H9 (cell line): Measurements from ENCODE around the gene GRIK4. TPM values are rescaled to one million over a fixed set of nuclear protein-coding genes. Genes with fewer than 3 reads are reported as not detected.

Experiments used
- DNase-seq: peaks from one replicate; pipeline ENCODE4 v3.0.0-alpha.2; 2017
- H2AFZ ChIP-seq: one replicate; pipeline ENCODE4 v1.6.1; 2013; ENCODE audit warnings: mild to moderate bottlenecking, low read length, control low read depth, moderate library complexity
- H2AK5ac ChIP-seq: 2 replicates; pipeline ENCODE4 v1.6.1; 2013; ENCODE audit warnings: low read length, control low read depth, mixed read lengths; ENCODE audit not compliant: insufficient read length
- H2BK120ac ChIP-seq: one replicate; pipeline ENCODE4 v1.6.1; 2013; ENCODE audit warnings: low read depth, mild to moderate bottlenecking, low read length, control low read depth, inconsistent platforms; ENCODE audit not compliant: poor library complexity, severe bottlenecking
- H2BK12ac ChIP-seq: 2 replicates; pipeline ENCODE4 v1.6.1; 2013; ENCODE audit warnings: low read length, control low read depth, mixed read lengths, low read depth; ENCODE audit not compliant: insufficient read length
- H2BK15ac ChIP-seq: 2 replicates; pipeline ENCODE4 v1.6.1; 2013; ENCODE audit warnings: low read depth, low read length, control low read depth
- H2BK20ac ChIP-seq: one replicate; pipeline ENCODE4 v1.6.1; 2013; ENCODE audit warnings: low read depth, mild to moderate bottlenecking, low read length, control low read depth, inconsistent platforms; ENCODE audit not compliant: poor library complexity, severe bottlenecking
- H2BK5ac ChIP-seq: 2 replicates; pipeline ENCODE4 v1.6.1; 2013; ENCODE audit warnings: low read length, control low read depth, mixed read lengths; ENCODE audit not compliant: insufficient read length
- H3K14ac ChIP-seq: 2 replicates; pipeline ENCODE4 v1.6.1; 2013; ENCODE audit warnings: low read length, control low read depth; ENCODE audit not compliant: insufficient read depth
- H3K18ac ChIP-seq: 2 replicates; pipeline ENCODE4 v1.6.1; 2013; ENCODE audit warnings: low read depth, mild to moderate bottlenecking, mixed read lengths, low read length, control low read depth; ENCODE audit not compliant: insufficient read length
- H3K23ac ChIP-seq: 2 replicates; pipeline ENCODE4 v1.6.1; 2013; ENCODE audit warnings: low read length, control low read depth, mixed read lengths, low read depth; ENCODE audit not compliant: insufficient read length
- H3K23me2 ChIP-seq: 2 replicates; pipeline ENCODE4 v1.6.1; 2013; ENCODE audit warnings: low read depth, mild to moderate bottlenecking, mixed read lengths, low read length, control low read depth; ENCODE audit not compliant: insufficient read length, poor library complexity, severe bottlenecking
- H3K27ac ChIP-seq: 2 replicates; pipeline ENCODE4 v1.5.1; 2013; ENCODE audit warnings: low read length, control low read depth, mixed read lengths, low read depth; ENCODE audit not compliant: insufficient read length
- H3K27me3 ChIP-seq: 2 replicates; pipeline ENCODE4 v1.6.1; 2013; ENCODE audit warnings: low read length, control low read depth, inconsistent platforms; ENCODE audit not compliant: insufficient read depth
- H3K4ac ChIP-seq: 2 replicates; pipeline ENCODE4 v1.6.1; 2013; ENCODE audit warnings: low read depth, mild to moderate bottlenecking, control low read depth, inconsistent platforms, low read length, moderate library complexity
- H3K4me1 ChIP-seq: 2 replicates; pipeline ENCODE4 v1.6.1; 2013; ENCODE audit warnings: low read length, control low read depth, inconsistent platforms; ENCODE audit not compliant: insufficient read depth
- H3K4me2 ChIP-seq: 2 replicates; pipeline ENCODE4 v1.6.1; 2013; ENCODE audit warnings: low read length, control low read depth, mixed read lengths; ENCODE audit not compliant: insufficient read length, insufficient read depth
- H3K56ac ChIP-seq: 2 replicates; pipeline ENCODE4 v1.6.1; 2013; ENCODE audit warnings: low read depth, mild to moderate bottlenecking, mixed read lengths, low read length, control low read depth; ENCODE audit not compliant: insufficient read length
- H3K79me1 ChIP-seq: 2 replicates; pipeline ENCODE4 v1.6.1; 2013; ENCODE audit warnings: low read depth, mild to moderate bottlenecking, moderate library complexity, low read length, control low read depth, inconsistent platforms; ENCODE audit not compliant: insufficient read depth, poor library complexity, severe bottlenecking
- H3K79me2 ChIP-seq: 2 replicates; pipeline ENCODE4 v1.6.1; 2013; ENCODE audit warnings: low read length, control low read depth, inconsistent platforms; ENCODE audit not compliant: insufficient read depth
- H3K9ac ChIP-seq: 2 replicates; pipeline ENCODE4 v1.6.1; 2013; ENCODE audit warnings: low read length, control low read depth, mixed read lengths; ENCODE audit not compliant: insufficient read length; ENCODE audit errors: extremely low read depth
- H3K9me3 ChIP-seq: one replicate; pipeline ENCODE4 v1.6.1; 2013; ENCODE audit warnings: low read depth, low read length, inconsistent platforms; ENCODE audit not compliant: control insufficient read depth
- H3T11ph ChIP-seq: one replicate; pipeline ENCODE4 v1.6.1; 2013; ENCODE audit warnings: mild to moderate bottlenecking, low read length, control low read depth, inconsistent platforms
- H4K20me1 ChIP-seq: one replicate; pipeline ENCODE4 v1.6.1; 2013; ENCODE audit not compliant: control insufficient read depth, insufficient read length, insufficient read depth
- H4K5ac ChIP-seq: 2 replicates; pipeline ENCODE4 v1.6.1; 2013; ENCODE audit warnings: low read depth, mild to moderate bottlenecking, mixed read lengths, low read length, control low read depth; ENCODE audit not compliant: insufficient read length
- H4K8ac ChIP-seq: replicated peaks from 2 replicates; pipeline ENCODE4 v1.6.1; 2013; ENCODE audit warnings: low read length, control low read depth, mixed read lengths, low read depth; ENCODE audit not compliant: insufficient read length
- H4K91ac ChIP-seq: 2 replicates; pipeline ENCODE4 v1.6.1; 2013; ENCODE audit warnings: low read depth, mild to moderate bottlenecking, moderate library complexity, mixed read lengths, low read length, control low read depth; ENCODE audit not compliant: insufficient read length
- H3K27ac Mint-ChIP-seq, 3 experiments: 2 replicates in 2 of 3; 3 replicates in 1 of 3; pipeline ENCODE4 v1.8.0; 2020 to 2021; ENCODE audit warnings: mixed read lengths in 3 of 3, mild to moderate bottlenecking in 1 of 3, moderate library complexity in 1 of 3
- H3K27me3 Mint-ChIP-seq: 2 replicates; pipeline ENCODE4 v1.8.0; 2021; ENCODE audit warnings: low read depth, mild to moderate bottlenecking, moderate library complexity, mixed read lengths
- H3K36me3 Mint-ChIP-seq, 3 experiments: 2 replicates in 2 of 3; 3 replicates in 1 of 3; pipeline ENCODE4 v1.8.0; 2020 to 2021; ENCODE audit warnings: low read depth in 3 of 3, mixed read lengths in 3 of 3; ENCODE audit not compliant: insufficient read depth in 1 of 3
- H3K4me1 Mint-ChIP-seq, 2 experiments: 2 replicates each; pipeline ENCODE4 v1.8.0; 2020; ENCODE audit warnings: mixed read lengths in 2 of 2
- H3K4me3 Mint-ChIP-seq, 2 experiments: 2 replicates in 1 of 2; 3 replicates in 1 of 2; pipeline ENCODE4 v1.8.0; 2020 to 2021; ENCODE audit warnings: mild to moderate bottlenecking in 2 of 2, mixed read lengths in 2 of 2, moderate library complexity in 1 of 2
- H3K9me3 Mint-ChIP-seq, 2 experiments: 2 replicates in 1 of 2; 3 replicates in 1 of 2; pipeline ENCODE4 v1.8.0; 2020; ENCODE audit warnings: mild to moderate bottlenecking in 2 of 2, mixed read lengths in 2 of 2, moderate library complexity in 1 of 2
- CTCF ChIP-seq: fragments of 200-600 bp; sonication (generic); conservative IDR thresholded peaks from 3 replicates; pipeline ENCODE4 v1.8.0; 2021; ENCODE audit warnings: antibody characterized with exemption, mild to moderate bottlenecking
- WGBS: extraction: QIAGEN DNeasy Blood & Tissue Kit; methylation state at CpG from one replicate; pipeline ENCODE4 v1.1.7; 2013; ENCODE audit warnings: missing lambda C conversion rate, low lambda C conversion rate, mixed read lengths; ENCODE audit not compliant: insufficient read length; ENCODE audit errors: extremely low coverage; 5-methylcytosine and 5-hydroxymethylcytosine counted together
- total RNA-seq: library from RNA; stranded (reverse); gene quantifications from 2 replicates; pipeline ENCODE4 v1.2.1, GENCODE V29; 2021

GRIK4 gene
- total RNA-seq, 1 experiment from 2014 or later = 2.3 TPM

GRCh38 chr11:121012091-121012490 lies 500.5 kb downstream of the GRIK4 start:
- Histone ChIP-seq H2BK20ac (no peak overlapping the region), H3K9ac (no peak overlapping the region), H2BK5ac (no peak overlapping the region), H2AFZ (no peak overlapping the region), H3K23ac (no peak overlapping the region), H3K14ac (no peak overlapping the region), H2AK5ac (no peak overlapping the region), H3K27me3 (no peaks in the 10 kb centered on the region), H3K79me1 (no peaks in the 10 kb centered on the region), H3K18ac (no peak overlapping the region), H3K4me1 (peaks cover 5% of the 10 kb centered on the region; the same call in 1 of the 2 replicates), H2BK15ac (no peak overlapping the region), H3K23me2 (no peaks in the 10 kb centered on the region), H3K79me2 (no peaks in the 10 kb centered on the region), H3K56ac (no peak overlapping the region), H3K4ac (no peak overlapping the region), H3T11ph (no peak overlapping the region), H4K8ac (no peak overlapping the region), H4K5ac (no peak overlapping the region), H2BK12ac (no peak overlapping the region), H3K27ac (no peak overlapping the region), H3K4me2 (no peak overlapping the region), H3K9me3 (no peaks in the 10 kb centered on the region), H4K20me1 (no peaks in the 10 kb centered on the region), H2BK120ac (no peak overlapping the region), H4K91ac (no peak overlapping the region)
- Mint-ChIP-seq H3K27ac (peak overlapping the region; percentile 26 to 76 (median 32); a peak in 1 of 7 replicates), H3K36me3 (no peaks in the 10 kb centered on the region; a peak in 1 of 7 replicates), H3K4me3 (no peak overlapping the region), H3K4me1 (peaks cover 9 to 11% of the 10 kb centered on the region in 2 experiments), H3K27me3 (peaks cover 2% of the 10 kb centered on the region; the same call in 1 of the 2 replicates), H3K9me3 (no peaks in the 10 kb centered on the region; a peak in 1 of 5 replicates)
- DNase-seq = no peak
- WGBS = no CpG with 5 or more reads among the region's 1 CpG
- no peak for TF ChIP-seq CTCF
